22Rv1 (cell line): ENCODE measurements around the gene USP17L13.
"Not testable (repeated sequence)": the region's sequence is repeated elsewhere in the genome, so short reads cannot be mapped to it uniquely, and the experiment has no call there.

Experiments used
- ZFX ChIP-seq: fragments of 450-650 bp; IDR thresholded peaks from 2 replicates; pipeline ENCODE4 v1.6.1; 2017; ENCODE audit warnings: antibody characterized with exemption, borderline replicate concordance
- TF ChIP-seq, protein P1 (sequence below): fragments of 450-650 bp; IDR thresholded peaks from 2 replicates; pipeline ENCODE4 v1.5.1; 2017; ENCODE audit warnings: mild to moderate bottlenecking

DNA sequence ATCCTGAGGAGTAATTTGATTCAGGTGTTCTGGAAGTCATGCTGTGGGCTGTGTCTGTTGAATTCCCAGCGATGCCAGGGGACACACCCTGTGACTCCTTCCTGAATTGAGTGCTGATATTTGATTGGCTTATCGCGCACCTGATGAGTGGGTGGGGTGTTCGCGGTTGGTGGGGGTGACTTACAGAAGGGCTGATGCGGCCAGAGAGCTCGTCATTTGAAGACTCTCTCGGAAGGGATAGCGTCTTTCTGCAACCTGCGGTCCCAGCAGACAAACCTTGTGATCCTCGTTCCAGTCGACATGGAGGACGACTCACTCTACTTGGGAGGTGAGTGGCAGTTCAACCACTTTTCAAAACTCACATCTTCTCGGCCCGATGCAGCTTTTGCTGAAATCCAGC, 9.4 kb downstream of the USP17L13 start, which contains the start of gene USP17L15:
- TF ChIP-seq, protein P1, sequence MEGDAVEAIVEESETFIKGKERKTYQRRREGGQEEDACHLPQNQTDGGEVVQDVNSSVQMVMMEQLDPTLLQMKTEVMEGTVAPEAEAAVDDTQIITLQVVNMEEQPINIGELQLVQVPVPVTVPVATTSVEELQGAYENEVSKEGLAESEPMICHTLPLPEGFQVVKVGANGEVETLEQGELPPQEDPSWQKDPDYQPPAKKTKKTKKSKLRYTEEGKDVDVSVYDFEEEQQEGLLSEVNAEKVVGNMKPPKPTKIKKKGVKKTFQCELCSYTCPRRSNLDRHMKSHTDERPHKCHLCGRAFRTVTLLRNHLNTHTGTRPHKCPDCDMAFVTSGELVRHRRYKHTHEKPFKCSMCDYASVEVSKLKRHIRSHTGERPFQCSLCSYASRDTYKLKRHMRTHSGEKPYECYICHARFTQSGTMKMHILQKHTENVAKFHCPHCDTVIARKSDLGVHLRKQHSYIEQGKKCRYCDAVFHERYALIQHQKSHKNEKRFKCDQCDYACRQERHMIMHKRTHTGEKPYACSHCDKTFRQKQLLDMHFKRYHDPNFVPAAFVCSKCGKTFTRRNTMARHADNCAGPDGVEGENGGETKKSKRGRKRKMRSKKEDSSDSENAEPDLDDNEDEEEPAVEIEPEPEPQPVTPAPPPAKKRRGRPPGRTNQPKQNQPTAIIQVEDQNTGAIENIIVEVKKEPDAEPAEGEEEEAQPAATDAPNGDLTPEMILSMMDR = not testable (repeated sequence)
- not testable (repeated sequence) for TF ChIP-seq ZFX
